Measurements from ENCODE around the gene KSR2.

KSR2 gene

DNA sequence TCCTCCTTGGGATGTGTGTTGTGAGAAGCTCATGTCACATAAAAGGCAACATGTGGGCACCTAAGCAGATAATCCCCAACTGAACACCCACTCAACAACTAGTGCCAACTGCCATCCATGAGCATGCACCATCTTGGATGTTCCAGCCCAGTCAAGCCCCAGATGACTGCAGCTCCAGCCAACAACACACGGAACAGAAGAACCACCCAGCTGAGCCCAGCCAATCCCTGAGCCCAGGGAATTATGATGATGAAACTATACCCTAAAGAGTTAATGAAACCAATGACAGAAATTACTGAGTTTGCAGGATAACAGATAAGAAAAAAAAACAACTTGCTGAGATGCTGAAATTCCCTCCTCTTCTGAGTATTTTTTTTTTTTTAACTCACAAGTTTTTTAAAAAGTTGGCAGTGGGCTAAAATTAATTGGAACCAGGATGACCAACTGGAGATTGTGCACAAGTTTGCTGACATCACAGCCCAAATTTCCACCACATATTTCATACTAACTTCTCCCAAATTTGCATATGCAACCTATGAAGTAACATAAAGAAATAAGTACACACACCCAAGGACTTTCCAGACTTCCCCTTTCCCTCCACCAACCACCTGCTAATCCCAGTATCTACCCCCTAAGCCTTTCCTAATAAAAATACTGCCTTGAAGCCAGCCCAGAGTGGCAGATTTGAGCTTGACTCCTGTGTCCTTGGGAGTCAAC lies 124.5 kb downstream of the KSR2 start:
- H3K27ac Mint-ChIP-seq, result no peak overlapping the region
- no peaks in the 10 kb centered on the region for H3K36me3 Mint-ChIP-seq (ENCODE audit: low read depth)
- H3K9me3 Mint-ChIP-seq, result peaks cover 6% of the 10 kb centered on the region
- H3K4me1 Mint-ChIP-seq (ENCODE audit: low read depth), result no peaks in the 10 kb centered on the region
- H3K4me3 Mint-ChIP-seq, result no peak overlapping the region
- H3K27me3 Mint-ChIP-seq (ENCODE audit: low read depth), result no peaks in the 10 kb centered on the region

DNA sequence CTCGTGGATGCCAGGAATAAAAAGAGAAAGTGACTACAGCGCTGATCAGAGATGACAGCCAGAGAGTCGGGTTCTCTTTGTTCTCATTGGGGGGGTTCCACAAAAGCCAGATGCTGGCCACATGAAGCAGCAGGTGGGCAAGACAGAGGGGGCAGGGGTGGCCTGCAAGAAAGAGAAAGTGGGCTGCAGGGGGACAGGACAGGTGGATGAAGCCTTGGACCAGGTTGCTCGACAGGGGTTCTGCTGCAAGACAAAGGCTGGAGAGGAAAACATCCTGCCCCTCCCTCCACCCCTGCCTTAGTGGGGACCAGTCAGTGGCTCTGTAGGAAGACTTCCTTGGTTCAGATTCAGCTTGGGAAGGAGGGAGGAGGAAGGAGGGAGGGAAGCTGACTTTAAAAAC lies 126.2 kb downstream of the KSR2 start:
- Mint-ChIP-seq H3K36me3 (ENCODE audit: low read depth) (no peaks in the 10 kb centered on the region), H3K4me1 (ENCODE audit: low read depth) (no peaks in the 10 kb centered on the region), H3K9me3 (peaks cover 6% of the 10 kb centered on the region), H3K27ac (no peak overlapping the region), H3K4me3 (no peak overlapping the region), H3K27me3 (ENCODE audit: low read depth) (no peaks in the 10 kb centered on the region)

DNA sequence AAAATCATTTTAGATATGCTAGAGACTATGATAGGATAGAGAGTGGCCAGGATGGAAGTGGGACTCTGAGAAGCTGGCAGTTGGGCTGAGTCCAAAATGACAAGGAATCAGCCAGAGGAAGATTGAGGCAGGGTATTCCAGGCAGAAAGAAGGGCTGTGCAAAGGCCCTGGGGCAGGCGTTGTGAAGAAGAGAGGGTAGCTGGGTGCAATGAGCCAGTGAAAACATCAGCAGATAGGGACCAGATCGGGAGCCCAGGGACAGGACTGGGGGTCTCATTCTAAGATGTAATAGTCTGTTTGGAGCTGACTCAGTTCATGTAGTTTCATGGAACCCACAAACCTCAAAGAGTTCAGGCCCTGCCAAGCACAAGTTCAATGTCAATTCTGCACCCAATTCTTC lies 126.6 kb downstream of the KSR2 start:
- peaks cover 3% of the 10 kb centered on the region for H3K4me1 Mint-ChIP-seq (ENCODE audit: low read depth)
- peaks cover 3% of the 10 kb centered on the region for H3K27me3 Mint-ChIP-seq (ENCODE audit: low read depth)
- H3K27ac Mint-ChIP-seq, result no peak overlapping the region
- H3K4me3 Mint-ChIP-seq, result no peak overlapping the region
- H3K36me3 Mint-ChIP-seq (ENCODE audit: low read depth), result no peaks in the 10 kb centered on the region
- H3K9me3 Mint-ChIP-seq, result peaks cover 6% of the 10 kb centered on the region

DNA sequence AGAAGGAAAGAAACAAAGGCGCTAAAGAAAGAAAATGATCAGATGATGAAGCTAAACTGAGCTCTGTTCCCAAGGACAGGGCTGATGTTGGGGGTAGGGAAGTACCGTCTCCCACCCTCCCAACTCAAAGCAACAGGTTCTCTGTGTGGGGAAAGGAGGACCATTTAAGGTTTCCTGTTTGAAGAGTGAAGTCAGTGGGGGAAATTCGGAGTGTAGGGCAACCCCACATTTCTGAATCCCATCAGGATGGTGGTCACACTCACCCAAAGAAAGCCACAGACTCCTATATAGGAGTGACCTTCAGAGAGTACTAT lies 131.1 kb downstream of the KSR2 start:
- Mint-ChIP-seq H3K36me3 (ENCODE audit: low read depth) (no peaks in the 10 kb centered on the region), H3K27me3 (ENCODE audit: low read depth) (peaks cover 8% of the 10 kb centered on the region), H3K27ac (no peak overlapping the region), H3K4me3 (no peak overlapping the region), H3K9me3 (no peaks in the 10 kb centered on the region), H3K4me1 (ENCODE audit: low read depth) (peaks cover 5% of the 10 kb centered on the region)

DNA sequence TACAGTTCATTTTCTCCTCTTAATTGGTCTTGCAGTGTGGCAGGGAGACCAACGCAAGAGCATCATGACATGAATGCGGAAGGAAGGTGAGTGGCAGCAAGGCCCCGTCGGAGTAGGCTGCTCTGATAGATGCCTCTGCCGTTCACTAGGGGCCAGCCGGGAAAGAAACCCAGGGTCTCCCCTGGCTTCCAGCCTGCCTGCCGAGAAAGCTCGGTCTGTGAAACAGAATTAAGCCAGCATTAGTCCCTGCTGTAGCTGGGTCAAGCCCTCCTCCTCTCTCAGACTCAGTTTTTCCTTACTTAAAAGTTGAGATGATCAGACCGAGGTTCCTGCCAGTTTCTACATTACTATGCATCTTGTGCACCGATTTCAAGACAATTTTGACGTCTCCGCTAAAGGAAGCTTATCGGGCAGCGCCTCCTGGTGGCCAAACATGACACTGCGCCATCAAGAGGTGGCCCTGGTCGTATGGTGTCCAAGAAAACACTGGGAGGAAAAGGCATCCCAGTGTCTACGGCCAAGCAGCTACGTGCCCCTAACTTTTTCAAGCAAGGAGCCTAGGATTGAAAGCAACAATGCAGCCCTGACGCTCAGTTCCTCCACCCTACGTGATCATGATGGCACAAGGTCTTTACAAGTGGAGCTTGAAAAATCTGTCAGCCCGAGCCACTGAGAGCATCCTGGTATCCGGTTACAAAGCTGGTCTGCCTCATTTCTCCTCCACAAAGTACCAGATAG lies 131.6 kb downstream of the KSR2 start:
- H3K27me3 Mint-ChIP-seq (ENCODE audit: low read depth), result peaks cover 8% of the 10 kb centered on the region
- H3K4me3 Mint-ChIP-seq, result no peak overlapping the region
- H3K27ac Mint-ChIP-seq, result no peak overlapping the region
- H3K36me3 Mint-ChIP-seq (ENCODE audit: low read depth), result no peaks in the 10 kb centered on the region
- H3K4me1 Mint-ChIP-seq (ENCODE audit: low read depth), result peaks cover 5% of the 10 kb centered on the region
- no peaks in the 10 kb centered on the region for H3K9me3 Mint-ChIP-seq

DNA sequence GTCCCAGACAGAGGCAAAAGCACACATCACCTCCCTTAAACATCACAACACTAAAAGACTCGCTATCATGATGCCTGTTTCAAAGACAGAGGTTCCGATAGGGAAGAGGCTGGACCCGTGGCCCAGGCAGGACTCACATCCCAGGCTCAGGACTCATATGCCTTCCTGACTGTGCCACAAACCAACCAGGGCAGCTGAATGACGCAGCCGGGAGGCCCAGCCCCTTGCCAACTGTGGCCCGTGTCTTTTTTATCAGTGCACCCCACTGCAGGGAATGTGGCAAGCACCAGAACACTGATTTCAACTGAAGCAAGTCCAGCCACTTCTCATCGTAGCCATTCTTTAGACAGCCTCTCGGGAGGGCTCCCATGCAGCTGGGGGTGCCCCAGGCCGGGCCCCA lies 132.3 kb downstream of the KSR2 start:
- H3K27me3 Mint-ChIP-seq (ENCODE audit: low read depth), result peaks cover 8% of the 10 kb centered on the region
- no peak overlapping the region for H3K4me3 Mint-ChIP-seq
- H3K36me3 Mint-ChIP-seq (ENCODE audit: low read depth), result no peaks in the 10 kb centered on the region
- H3K27ac Mint-ChIP-seq, result no peak overlapping the region
- H3K4me1 Mint-ChIP-seq (ENCODE audit: low read depth), result peaks cover 5% of the 10 kb centered on the region
- no peaks in the 10 kb centered on the region for H3K9me3 Mint-ChIP-seq

DNA sequence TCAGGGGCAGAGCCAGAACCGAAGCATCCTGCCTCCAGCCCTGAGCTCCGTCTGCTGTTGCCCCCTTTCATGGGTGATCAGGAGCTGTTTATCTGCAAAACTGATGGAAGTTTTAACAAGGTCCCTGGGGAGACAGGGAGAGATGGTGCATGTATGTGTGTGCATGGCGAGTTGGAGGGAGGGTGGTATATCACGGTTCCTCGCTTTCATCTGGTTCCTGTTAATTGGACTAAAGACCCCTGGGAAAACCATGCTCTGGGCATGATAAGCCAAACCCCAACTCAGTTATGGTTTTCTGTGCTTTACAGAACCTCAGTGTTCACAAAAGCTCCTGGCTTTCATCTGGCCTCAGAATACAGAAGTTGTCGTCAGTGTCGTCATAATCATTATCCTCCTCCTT lies 133.6 kb downstream of the KSR2 start:
- no peak overlapping the region for H3K27ac Mint-ChIP-seq
- H3K4me3 Mint-ChIP-seq, result no peak overlapping the region

DNA sequence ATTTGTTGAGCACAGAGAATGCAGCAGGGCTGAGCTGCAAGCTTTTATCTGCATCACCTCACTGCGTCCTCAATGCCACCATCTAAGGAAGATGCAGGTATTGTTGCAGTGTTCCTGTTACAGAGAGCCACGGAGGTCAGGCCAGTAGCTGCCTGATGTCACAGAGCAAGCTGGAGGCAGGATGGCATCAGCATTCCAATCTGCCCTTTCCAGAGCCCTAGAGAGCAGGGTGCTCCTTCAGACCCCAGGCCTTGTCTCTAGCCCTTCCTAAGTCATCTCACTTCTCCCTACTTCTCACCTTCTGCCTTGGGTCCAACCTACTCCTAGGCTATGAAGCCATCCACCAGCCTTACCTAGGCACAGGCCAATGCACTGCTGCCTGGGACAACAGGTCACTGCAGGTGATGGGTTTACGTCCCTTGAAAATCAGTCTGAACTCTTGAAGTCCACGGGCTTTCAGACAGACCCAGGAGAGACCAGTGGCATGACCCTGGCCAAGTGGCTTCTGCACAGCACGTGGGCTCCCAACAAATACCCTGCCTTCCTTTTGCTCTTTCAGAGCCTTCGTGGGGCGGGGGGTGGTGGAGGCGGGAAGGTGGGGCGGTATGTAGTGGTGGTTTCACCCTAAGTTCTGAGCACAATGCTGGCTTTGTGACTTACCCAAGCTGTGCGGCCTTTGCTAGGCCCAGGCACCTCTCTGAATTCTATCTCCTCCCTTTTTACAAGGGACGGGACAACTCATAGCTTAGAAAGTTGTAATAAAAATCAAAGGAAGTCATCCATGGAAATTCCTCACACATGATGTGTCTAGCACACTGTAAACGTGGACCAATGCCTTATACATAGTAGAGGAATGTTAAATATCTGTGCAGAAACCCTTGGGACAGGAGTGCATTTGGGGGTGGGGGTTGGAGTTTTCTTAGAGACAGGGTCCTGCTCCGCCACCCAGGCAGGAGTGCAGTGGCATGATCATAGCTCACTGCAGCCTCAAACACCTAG lies 136.0 kb downstream of the KSR2 start:
- Mint-ChIP-seq H3K9me3 (peaks cover 12% of the 10 kb centered on the region), H3K4me3 (no peak overlapping the region), H3K27me3 (ENCODE audit: low read depth) (peaks cover 8% of the 10 kb centered on the region), H3K27ac (no peak overlapping the region), H3K4me1 (ENCODE audit: low read depth) (peaks cover 5% of the 10 kb centered on the region), H3K36me3 (ENCODE audit: low read depth) (peaks cover 3% of the 10 kb centered on the region)

More for the DNA sequence above, 133.6 kb downstream of the KSR2 start:
- Mint-ChIP-seq H3K27me3 (ENCODE audit: low read depth) (peaks cover 8% of the 10 kb centered on the region), H3K9me3 (peaks cover 3% of the 10 kb centered on the region), H3K36me3 (ENCODE audit: low read depth) (no peaks in the 10 kb centered on the region), H3K4me1 (ENCODE audit: low read depth) (peaks cover 5% of the 10 kb centered on the region)

DNA sequence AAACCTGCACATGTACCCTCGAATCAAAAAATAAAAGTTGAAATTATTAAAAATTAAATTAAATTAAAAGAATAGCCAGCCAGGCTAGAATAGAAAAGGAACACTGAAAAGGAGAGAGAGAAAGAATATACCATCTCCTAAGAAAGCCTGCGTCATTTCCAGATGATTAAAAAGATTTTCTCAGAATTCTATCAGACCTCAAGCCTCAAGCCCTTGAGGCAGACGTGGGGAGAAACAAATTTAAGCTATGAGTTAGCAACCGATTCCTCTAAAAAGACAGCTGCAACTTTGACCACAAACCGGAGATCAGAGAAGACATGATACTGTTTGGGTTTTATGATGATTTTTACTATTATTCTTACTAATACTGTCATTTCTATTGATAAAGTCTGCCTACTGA lies 138.3 kb downstream of the KSR2 start:
- Mint-ChIP-seq H3K4me3 (no peak overlapping the region), H3K27ac (no peak overlapping the region), H3K4me1 (ENCODE audit: low read depth) (no peaks in the 10 kb centered on the region), H3K36me3 (ENCODE audit: low read depth) (peaks cover 3% of the 10 kb centered on the region), H3K9me3 (peaks cover 12% of the 10 kb centered on the region), H3K27me3 (ENCODE audit: low read depth) (no peaks in the 10 kb centered on the region)

DNA sequence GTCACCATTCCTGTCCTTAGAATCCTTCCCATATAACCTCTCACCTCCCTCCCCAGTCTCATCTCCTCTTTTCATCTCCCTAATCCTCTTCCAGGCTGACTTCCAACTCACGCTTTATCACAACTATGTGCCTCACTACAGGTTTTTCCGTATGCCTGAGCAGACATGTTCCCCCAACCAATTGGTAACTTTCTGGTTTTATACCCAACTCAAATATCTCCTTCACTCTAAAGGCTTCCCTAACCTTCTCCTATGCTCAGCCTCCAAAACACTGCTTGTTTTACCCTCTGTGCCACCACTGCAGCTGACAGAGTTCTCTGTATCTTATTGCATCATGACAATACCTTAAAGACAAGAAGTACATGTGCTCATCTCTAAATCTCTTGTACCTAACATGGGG lies 139.7 kb downstream of the KSR2 start:
- Mint-ChIP-seq H3K27ac (no peak overlapping the region), H3K36me3 (ENCODE audit: low read depth) (peaks cover 3% of the 10 kb centered on the region), H3K9me3 (peaks cover 12% of the 10 kb centered on the region), H3K27me3 (ENCODE audit: low read depth) (no peaks in the 10 kb centered on the region), H3K4me1 (ENCODE audit: low read depth) (no peaks in the 10 kb centered on the region), H3K4me3 (no peak overlapping the region)

DNA sequence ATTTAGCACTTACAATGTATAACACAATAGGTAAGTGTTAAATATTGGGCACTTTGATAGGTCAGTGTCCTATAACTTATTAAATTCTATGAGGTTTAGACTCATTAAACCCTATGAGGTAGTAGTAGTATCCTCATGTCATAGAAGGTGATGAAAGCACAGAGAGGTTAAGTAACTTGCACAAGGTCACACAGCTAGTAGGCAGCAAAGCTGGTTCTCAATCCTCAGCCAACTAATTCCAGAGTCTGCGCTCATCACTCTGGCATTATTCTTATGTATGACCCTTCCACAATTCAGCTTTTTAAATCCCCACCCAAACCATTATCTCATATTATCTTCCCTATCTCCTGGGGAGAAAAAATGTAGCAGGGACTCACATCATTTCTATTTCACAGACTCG lies 141.1 kb downstream of the KSR2 start:
- Mint-ChIP-seq H3K9me3 (peaks cover 16% of the 10 kb centered on the region), H3K36me3 (ENCODE audit: low read depth) (peaks cover 3% of the 10 kb centered on the region)

DNA sequence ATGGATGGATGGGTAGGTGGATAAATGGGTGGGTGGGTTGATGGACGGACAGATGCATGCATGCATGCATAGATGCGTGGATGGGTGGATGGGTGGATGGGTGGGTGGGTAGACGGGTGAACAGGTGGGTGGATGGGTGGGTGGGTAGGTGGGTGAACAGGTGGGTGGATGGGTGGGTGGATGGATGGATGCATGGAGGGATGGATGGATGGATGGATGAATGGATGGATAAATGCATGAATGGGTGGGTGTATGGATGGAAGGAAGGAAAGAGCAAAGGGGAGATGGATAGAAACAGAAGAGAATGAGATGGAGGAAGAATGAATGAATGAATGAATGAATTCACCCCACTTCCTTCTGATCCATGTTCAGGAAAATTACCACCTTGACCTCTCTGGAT lies 143.0 kb downstream of the KSR2 start:
- Mint-ChIP-seq H3K9me3 (peaks cover 16% of the 10 kb centered on the region), H3K36me3 (ENCODE audit: low read depth) (peaks cover 3% of the 10 kb centered on the region), H3K4me3 (no peak overlapping the region), H3K4me1 (ENCODE audit: low read depth) (no peaks in the 10 kb centered on the region), H3K27ac (no peak overlapping the region), H3K27me3 (ENCODE audit: low read depth) (no peaks in the 10 kb centered on the region)

More for the DNA sequence above, 141.1 kb downstream of the KSR2 start:
- no peaks in the 10 kb centered on the region for H3K4me1 Mint-ChIP-seq (ENCODE audit: low read depth)
- no peak overlapping the region for H3K27ac Mint-ChIP-seq
- H3K27me3 Mint-ChIP-seq (ENCODE audit: low read depth), result no peaks in the 10 kb centered on the region
- H3K4me3 Mint-ChIP-seq, result no peak overlapping the region

DNA sequence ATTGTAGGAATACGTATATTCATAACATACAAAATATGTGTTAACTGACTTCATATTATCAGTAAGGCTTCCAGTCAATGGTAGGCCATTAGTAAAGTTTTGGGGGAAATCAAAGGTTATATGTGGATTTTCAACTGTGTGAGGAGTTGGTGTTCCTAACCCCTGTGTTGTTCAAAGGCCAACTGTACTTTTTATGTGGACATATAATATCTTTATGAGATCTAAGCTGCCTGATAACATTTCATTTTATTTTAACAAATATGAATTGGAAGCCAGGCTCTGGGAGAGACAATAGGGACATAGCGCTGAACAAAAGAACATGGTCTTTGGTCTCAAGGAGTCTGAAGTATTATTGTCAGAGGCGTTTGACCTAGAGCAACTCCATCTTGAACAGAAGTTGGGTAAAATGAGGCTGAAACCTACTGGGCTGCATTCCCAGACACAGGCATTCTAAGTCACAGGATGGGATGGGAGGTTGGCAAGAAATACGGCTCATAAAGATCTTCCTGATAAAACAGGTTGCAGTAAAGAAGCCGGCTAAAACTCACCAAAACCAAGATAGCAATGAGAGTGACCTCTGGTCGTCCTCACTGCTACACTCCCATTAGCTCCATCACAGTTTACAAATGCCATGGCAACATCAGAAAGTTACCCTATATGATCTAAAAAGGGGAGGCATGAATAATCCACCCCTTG lies 147.2 kb downstream of the KSR2 start:
- Mint-ChIP-seq H3K36me3 (ENCODE audit: low read depth) (no peaks in the 10 kb centered on the region), H3K9me3 (peaks cover 4% of the 10 kb centered on the region), H3K27ac (no peak overlapping the region), H3K4me1 (ENCODE audit: low read depth) (no peaks in the 10 kb centered on the region), H3K4me3 (no peak overlapping the region), H3K27me3 (ENCODE audit: low read depth) (no peaks in the 10 kb centered on the region)

DNA sequence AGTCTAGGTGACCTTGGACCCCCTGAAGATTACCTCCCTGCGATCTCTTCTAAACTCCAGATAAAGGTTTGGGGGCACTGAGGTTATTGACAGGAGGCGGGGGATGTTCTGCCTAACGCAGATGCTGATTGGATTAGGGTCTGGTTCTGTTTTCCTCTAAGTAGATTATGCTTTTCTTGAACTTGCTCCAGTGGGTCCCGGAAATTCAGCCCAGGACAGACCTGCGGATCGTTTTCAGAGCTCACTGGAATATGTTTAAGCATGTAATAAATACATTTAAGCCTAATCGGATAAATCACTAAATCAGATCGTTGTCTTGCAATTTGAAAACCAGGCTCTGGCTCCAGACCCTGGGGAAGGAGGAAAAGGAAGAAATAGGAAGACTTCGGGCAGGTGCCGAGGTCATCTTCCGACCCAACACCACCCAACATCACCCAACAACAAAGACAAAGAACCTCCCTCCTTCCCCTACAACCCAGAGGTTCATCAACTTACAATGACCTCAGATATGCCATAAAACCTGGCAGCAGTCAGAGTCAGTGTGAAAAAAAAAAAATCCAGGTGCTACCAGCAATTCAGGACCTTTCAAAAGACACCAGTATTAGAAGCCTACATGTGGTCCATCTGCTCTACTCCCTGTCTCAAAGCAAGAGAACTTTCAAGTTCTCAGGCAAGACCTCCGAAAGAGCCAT lies 148.4 kb downstream of the KSR2 start:
- Mint-ChIP-seq H3K9me3 (peaks cover 7% of the 10 kb centered on the region), H3K27ac (no peak overlapping the region), H3K4me1 (ENCODE audit: low read depth) (no peaks in the 10 kb centered on the region)

More for the DNA sequence above, 148.4 kb downstream of the KSR2 start:
- no peaks in the 10 kb centered on the region for H3K36me3 Mint-ChIP-seq (ENCODE audit: low read depth)
- no peaks in the 10 kb centered on the region for H3K27me3 Mint-ChIP-seq (ENCODE audit: low read depth)
- no peak overlapping the region for H3K4me3 Mint-ChIP-seq
